ENCODE results near the gene XRN2.
A peak's percentile ranks its signal among the peaks of the same experiment; 100 is the strongest.

- TF ChIP-seq, protein P1, sequence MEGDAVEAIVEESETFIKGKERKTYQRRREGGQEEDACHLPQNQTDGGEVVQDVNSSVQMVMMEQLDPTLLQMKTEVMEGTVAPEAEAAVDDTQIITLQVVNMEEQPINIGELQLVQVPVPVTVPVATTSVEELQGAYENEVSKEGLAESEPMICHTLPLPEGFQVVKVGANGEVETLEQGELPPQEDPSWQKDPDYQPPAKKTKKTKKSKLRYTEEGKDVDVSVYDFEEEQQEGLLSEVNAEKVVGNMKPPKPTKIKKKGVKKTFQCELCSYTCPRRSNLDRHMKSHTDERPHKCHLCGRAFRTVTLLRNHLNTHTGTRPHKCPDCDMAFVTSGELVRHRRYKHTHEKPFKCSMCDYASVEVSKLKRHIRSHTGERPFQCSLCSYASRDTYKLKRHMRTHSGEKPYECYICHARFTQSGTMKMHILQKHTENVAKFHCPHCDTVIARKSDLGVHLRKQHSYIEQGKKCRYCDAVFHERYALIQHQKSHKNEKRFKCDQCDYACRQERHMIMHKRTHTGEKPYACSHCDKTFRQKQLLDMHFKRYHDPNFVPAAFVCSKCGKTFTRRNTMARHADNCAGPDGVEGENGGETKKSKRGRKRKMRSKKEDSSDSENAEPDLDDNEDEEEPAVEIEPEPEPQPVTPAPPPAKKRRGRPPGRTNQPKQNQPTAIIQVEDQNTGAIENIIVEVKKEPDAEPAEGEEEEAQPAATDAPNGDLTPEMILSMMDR (conservative IDR thresholded peaks at IDR 0.05; ENCODE audit: low read depth, low read length), result 0 out of 2 replicates have a peak, but pooled peaks have one; percentile 27
- TF ChIP-seq EZH2phosphoT487 (IDR thresholded peaks at IDR 0.05; ENCODE audit: borderline replicate concordance, low read length) (no peak), EZH2 (IDR thresholded peaks at IDR 0.05; ENCODE audit: low read length, unreplicated experiment) (no peak)
Observed at GRCh38 chr20:21303061-21303871, at the start of gene XRN2.

Data from PC-3 (cell line).